ENCODE results near the gene KLF18.

The KLF18 gene

GRCh38 chr1:44112486-44112885 lies 28.9 kb downstream of the KLF18 start:
- H3K4me3 ChIP-seq (ENCODE audit: low read depth, low read length): no peak overlapping the region
- no peak for DNase-seq (ENCODE audit: low read depth)

GRCh38 chr1:44111861-44112260 lies 29.6 kb downstream of the KLF18 start:
- no peak for DNase-seq (ENCODE audit: low read depth)
- H3K4me3 ChIP-seq (ENCODE audit: low read depth, low read length): no peak overlapping the region
- TF ChIP-seq, protein P1, sequence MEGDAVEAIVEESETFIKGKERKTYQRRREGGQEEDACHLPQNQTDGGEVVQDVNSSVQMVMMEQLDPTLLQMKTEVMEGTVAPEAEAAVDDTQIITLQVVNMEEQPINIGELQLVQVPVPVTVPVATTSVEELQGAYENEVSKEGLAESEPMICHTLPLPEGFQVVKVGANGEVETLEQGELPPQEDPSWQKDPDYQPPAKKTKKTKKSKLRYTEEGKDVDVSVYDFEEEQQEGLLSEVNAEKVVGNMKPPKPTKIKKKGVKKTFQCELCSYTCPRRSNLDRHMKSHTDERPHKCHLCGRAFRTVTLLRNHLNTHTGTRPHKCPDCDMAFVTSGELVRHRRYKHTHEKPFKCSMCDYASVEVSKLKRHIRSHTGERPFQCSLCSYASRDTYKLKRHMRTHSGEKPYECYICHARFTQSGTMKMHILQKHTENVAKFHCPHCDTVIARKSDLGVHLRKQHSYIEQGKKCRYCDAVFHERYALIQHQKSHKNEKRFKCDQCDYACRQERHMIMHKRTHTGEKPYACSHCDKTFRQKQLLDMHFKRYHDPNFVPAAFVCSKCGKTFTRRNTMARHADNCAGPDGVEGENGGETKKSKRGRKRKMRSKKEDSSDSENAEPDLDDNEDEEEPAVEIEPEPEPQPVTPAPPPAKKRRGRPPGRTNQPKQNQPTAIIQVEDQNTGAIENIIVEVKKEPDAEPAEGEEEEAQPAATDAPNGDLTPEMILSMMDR (IDR thresholded peaks at IDR 0.05; ENCODE audit: insufficient read depth, low read depth, low read length, missing control alignments): no peak

More at GRCh38 chr1:44112486-44112885, 28.9 kb downstream of the KLF18 start:
- TF ChIP-seq, protein P1 (IDR thresholded peaks at IDR 0.05; ENCODE audit: insufficient read depth, low read depth, low read length, missing control alignments): no peak

GRCh38 chr1:44110916-44111315 lies 30.5 kb downstream of the KLF18 start:
- TF ChIP-seq, protein P1 (IDR thresholded peaks at IDR 0.05; ENCODE audit: insufficient read depth, low read depth, low read length, missing control alignments): no peak
- no peak overlapping the region for H3K4me3 ChIP-seq (ENCODE audit: low read depth, low read length)
- DNase-seq (ENCODE audit: low read depth): no peak

- TF ChIP-seq, protein P1 (IDR thresholded peaks at IDR 0.05; ENCODE audit: insufficient read depth, low read depth, low read length, missing control alignments): no peak
- no peak overlapping the region for H3K4me3 ChIP-seq (ENCODE audit: low read depth, low read length)
- no peak for DNase-seq (ENCODE audit: low read depth)
These were observed 32.5 kb downstream of the KLF18 start for GRCh38 chr1:44108971-44109370.

- DNase-seq (ENCODE audit: low read depth): no peak
- no peak overlapping the region for H3K4me3 ChIP-seq (ENCODE audit: low read depth, low read length)
- TF ChIP-seq, protein P1 (IDR thresholded peaks at IDR 0.05; ENCODE audit: insufficient read depth, low read depth, low read length, missing control alignments): no peak
These were observed 33.2 kb downstream of the KLF18 start for GRCh38 chr1:44108241-44108640.

- H3K4me3 ChIP-seq (ENCODE audit: low read depth, low read length): no peak overlapping the region
- TF ChIP-seq, protein P1 (IDR thresholded peaks at IDR 0.05; ENCODE audit: insufficient read depth, low read depth, low read length, missing control alignments): no peak
- no peak for DNase-seq (ENCODE audit: low read depth)
These were observed 35.6 kb downstream of the KLF18 start for GRCh38 chr1:44105810-44106209.

Data from GM12865 (cell line).